Upper lobe of left lung (tissue), 4 donors: ENCODE data around the gene C1QTNF12.

ENCODE experiments used
- CTCF ChIP-seq, 6 experiments: fragments of 450-650 bp in 4 of 6; fragments of 200-600 bp in 2 of 6; sonication (generic) in 2 of 6; IDR thresholded peaks; one replicate each; pipeline ENCODE4 v1.5.1; 2016 to 2019; ENCODE audit warnings: antibody characterized with exemption in 6 of 6
- POLR2A ChIP-seq, 4 donors: fragments of 450-650 bp; IDR thresholded peaks; one replicate each; pipeline ENCODE4 v1.5.1; 2016 to 2017; ENCODE audit warnings: antibody characterized with exemption in 4 of 4, mild to moderate bottlenecking in 2 of 4

GRCh38 chr1:1229770-1230169, 16.8 kb downstream of the C1QTNF12 start:
- no peak for TF ChIP-seq CTCF (IDR thresholded peaks at IDR 0.05)
- TF ChIP-seq POLR2A (IDR thresholded peaks at IDR 0.05), result no peak
